ENCODE results near the gene AANAT.

AANAT gene

DNA sequence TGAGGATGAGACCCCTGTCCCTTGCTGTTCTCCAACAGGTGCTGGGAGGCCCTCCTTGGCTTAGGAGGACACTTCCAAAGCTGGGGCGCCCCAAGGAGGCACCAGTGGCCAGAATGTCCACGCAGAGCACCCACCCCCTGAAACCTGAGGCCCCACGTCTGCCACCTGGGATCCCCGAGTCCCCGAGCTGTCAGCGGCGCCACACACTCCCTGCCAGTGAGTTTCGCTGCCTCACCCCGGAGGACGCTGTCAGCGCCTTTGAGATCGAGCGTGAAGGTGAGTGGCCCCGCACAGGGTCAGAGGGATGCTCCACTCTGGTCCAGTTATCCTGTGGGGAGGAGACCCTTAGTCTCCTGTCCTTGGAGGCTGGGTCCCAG, 1.2 kb downstream of the AANAT start:
- no peak for DNase-seq (ENCODE audit: low read depth, low spot score)

- DNase-seq (ENCODE audit: low read depth, low spot score): no peak
These were observed 1.9 kb downstream of the AANAT start for GRCh38 chr17:76469076-76469990.

- DNase-seq (ENCODE audit: low read depth, low spot score): no peak
These were observed 2.8 kb downstream of the AANAT start for GRCh38 chr17:76469991-76470739.

- DNase-seq (ENCODE audit: low read depth, low spot score): no peak
These were observed 4.3 kb downstream of the AANAT start for GRCh38 chr17:76471498-76472257.

DNA sequence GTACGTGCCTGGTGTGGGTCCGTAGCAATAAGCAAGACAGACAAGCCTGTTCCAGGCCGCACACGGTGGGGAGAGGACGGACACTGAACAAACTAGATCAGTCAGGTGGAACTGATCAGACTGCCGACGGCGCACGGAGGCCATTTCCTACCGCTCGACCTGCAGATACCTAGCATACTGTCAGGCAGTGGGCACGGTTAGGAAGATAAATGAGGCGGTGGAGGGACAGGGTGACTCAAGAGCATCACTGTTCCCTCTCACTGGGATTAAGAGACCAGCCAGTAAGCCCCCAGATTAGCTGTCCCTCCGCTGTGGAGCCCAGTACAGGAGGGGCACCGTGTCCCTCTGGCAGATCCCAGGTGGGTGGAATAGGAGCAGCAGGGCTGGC, 4.8 kb downstream of the AANAT start:
- no peak for DNase-seq (ENCODE audit: low read depth, low spot score)

DNA sequence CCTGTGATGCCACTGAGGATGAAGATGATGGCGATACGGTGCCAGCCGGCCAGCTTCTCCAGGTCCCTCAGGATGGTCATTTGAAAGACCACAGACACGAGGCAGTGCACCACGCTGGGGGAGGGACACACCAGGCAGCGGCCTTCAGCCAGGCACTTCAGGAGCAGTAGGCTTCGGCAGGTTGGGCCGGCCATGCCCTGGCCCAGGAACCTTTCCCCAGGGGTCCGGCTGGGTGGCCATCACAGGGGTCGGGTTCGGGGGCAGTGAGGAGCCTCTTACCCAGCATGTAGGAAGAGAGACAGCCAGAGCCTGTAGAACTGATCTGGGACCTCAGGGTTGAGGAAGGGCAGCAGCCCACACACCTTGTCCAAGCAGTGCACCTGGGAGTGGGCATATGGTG, 5.3 kb downstream of the AANAT start:
- DNase-seq (ENCODE audit: low read depth, low spot score): no peak

DNA sequence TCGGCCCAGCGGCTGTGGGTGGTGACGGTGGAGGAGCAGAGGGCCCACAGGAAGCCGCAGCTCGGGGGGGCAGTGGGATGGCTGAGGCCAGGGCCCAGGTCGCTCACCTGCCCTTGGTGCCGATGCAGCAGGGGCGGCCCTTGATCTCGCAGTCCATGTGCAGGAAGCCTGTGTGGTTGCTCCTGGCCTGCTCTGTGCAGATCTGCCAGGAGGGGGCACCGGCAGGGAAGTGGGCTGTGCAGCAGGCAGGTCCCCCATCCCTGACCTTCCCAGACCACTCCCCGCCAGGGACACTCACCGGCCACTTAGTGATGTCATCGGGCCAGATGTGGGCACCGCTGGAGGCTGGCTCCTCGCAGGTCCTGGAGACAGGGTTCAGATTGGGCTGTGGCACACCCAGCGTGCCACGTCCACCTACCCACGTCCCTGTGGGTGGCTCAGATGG, 6.2 kb downstream of the AANAT start:
- peak; percentile 76 for DNase-seq (ENCODE audit: low read depth, low spot score)

DNA sequence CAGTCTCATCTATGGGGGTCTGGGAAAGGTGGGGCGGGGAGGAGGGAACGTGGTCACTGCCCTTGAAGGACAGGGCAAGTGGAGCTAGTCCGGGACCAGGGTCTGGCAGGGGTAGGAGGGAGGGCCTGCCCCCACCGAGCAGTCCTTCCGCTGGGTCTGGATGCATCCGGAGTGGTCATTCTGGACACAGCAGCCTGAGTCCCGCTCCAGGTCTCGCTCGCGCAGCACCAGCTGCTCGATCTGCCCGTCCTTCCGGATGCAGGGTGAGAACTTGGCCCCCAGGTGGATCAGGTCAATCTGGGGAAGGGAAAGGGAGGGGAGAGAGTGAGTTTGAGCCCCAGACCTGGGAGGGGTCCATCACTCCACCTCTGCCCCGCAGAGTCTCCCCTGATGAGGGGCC, 6.8 kb downstream of the AANAT start:
- DNase-seq (ENCODE audit: low read depth, low spot score): no peak

DNA sequence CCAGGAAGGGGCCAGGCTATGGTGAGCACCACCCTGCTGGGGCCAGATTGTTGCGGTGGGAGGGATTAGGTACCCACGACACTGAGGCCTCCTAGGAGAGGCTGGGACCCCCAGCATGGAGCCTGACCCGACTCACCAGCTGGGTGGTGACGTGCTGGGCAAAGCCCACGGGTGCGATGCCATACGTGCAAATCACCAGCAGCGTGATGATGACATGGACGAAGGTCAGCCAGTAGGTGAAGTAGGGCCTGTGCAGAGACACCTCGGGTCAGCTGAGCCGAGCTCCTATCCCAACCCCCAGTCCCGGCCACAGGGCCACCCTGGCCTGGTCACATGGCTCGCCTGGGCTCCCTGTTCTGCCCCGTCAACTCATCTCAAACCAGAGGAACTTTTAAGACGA, 7.5 kb downstream of the AANAT start:
- DNase-seq (ENCODE audit: low read depth, low spot score): no peak

DNA sequence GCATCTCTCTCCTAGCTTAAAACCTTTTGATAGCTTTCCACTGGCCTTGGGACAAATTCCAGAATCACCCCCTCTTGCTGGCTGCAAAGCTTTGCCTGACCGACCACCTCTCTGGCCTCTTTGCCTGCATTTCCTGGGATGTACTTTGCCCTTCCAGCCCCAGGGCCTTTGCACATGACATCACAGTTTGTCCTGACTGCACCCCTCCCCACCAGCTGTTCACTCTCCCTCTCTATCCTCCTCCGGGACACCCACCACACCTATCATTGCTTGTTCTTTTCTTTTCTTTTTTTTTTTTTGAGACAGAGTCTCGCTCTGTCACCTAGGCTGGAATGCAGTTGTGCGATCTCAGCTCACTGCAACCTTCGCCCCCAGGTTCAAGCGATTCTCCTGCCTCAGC, 7.9 kb downstream of the AANAT start:
- DNase-seq (ENCODE audit: low read depth, low spot score): no peak

GRCh38 chr17:76476736-76477135, 9.3 kb downstream of the AANAT start:
- DNase-seq (ENCODE audit: low read depth, low spot score): no peak

DNA sequence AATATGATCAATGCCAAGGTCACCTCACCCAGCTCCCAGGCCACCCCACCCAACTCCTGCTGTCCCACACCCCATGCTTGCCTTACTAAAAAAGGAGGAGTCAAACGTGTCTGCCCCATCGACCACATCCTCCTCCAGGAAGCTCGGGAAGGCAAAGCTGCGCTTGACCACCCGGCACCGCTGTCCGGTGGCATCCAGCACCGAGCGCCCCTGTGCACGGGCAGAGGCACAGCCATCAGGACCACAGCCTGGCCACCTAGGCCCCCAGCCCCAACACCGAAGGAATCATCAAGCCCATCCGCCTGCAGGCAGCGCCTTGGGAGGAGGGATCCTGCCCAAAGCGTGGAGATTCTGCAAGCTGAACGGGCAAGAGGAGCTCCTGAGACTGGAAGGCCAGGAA, 10.2 kb downstream of the AANAT start:
- DNase-seq (ENCODE audit: low read depth, low spot score): no peak

GRCh38 chr17:76478097-76478496, 10.7 kb downstream of the AANAT start:
- no peak for DNase-seq (ENCODE audit: low read depth, low spot score)

GRCh38 chr17:76478730-76479514, 11.5 kb downstream of the AANAT start:
- no peak for DNase-seq (ENCODE audit: low read depth, low spot score)

GRCh38 chr17:76479515-76480060, 12.2 kb downstream of the AANAT start:
- DNase-seq (ENCODE audit: low read depth, low spot score): no peak

DNA sequence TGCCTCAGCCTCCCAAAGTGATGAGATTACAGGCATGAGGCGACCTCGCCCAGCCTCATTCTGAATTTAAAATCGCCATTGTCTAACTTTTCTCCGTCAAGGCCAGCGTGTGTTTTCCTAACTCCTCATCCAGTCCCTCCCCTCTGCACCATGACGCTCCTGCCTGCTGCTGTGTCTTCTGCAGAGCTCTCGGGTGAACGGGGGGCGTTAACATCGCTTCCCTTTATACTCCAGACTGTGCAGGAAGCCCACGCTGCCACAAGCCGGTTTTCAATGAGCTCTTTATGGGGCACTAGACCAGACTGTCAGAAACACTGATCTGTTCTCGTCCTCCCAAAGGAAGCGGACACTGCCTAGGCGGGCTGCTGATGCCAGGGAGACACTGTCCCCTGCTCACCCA, 13.2 kb downstream of the AANAT start:
- no peak for DNase-seq (ENCODE audit: low read depth, low spot score)

GRCh38 chr17:76481071-76481655, 13.8 kb downstream of the AANAT start:
- no peak for DNase-seq (ENCODE audit: low read depth, low spot score)

DNA sequence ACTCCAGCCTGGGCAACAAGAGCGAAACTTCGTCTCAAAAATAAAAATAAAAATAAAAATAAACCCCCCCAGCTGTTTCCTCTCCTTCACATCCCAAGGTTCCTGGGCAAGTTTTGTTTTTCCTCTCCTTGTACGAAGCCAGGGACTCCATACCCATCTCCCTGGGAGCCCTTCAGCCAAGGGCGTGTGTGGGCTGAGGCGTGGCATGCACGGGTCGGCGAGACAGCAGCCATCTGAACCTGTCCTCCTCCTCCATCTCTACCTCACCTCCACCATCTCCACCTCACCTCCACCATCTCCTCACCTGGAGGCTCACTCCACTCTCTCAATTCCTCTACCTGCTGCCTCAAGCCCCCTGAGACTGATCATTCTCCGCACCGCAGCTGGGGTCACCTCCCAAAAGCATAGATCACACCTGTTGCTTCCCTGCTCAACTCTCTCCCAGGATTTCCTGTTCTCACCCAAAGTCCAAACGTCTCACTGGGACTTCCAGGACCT, 16.9 kb downstream of the AANAT start:
- no peak for DNase-seq (ENCODE audit: low read depth, low spot score)

DNA sequence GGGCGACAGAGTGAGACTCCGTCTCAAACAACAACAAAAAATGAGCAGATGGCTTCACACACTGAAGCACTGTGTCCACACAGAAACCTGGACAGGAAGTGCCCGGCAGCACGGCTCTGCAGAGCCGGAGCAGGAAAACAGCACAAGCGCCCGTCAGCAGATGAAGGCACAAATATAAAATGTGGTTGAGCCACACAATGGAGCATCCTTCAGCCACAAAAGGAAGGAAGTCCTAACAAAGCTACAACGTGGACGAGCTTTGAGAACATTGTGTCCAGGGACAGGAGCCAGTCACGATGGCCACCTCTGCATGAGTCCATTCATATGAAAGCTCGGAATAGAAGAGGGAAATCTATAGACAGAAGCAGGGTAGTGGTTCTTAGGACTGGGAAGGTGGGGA, 18.2 kb downstream of the AANAT start:
- DNase-seq (ENCODE audit: low read depth, low spot score): no peak

- no peak for DNase-seq (ENCODE audit: low read depth, low spot score)
These were observed 20.2 kb downstream of the AANAT start for GRCh38 chr17:76487451-76488192.
